ENCODE data around the gene ZFP57.
"Not testable (repeated sequence)": the region's sequence is repeated elsewhere in the genome, so short reads cannot be mapped to it uniquely, and the experiment has no call there.

ZFP57 gene

GRCh38 chr6:29696147-29697125 is 15.5 kb upstream of the ZFP57 start:
- in situ Hi-C loops (cut with HindIII; ENCODE audit: low sequenced_read_pairs), result no loop called here

GRCh38 chr6:29694637-29695036 is 13.7 kb upstream of the ZFP57 start:
- in situ Hi-C loops (cut with HindIII; ENCODE audit: low sequenced_read_pairs), result no loop called here

GRCh38 chr6:29685718-29686326 is 4.9 kb upstream of the ZFP57 start:
- in situ Hi-C loops (cut with HindIII; ENCODE audit: low sequenced_read_pairs), result no loop called here

GRCh38 chr6:29681811-29682210 is 859 bp upstream of the ZFP57 start:
- in situ Hi-C loops (cut with HindIII; ENCODE audit: low sequenced_read_pairs), result loop anchor here (5.0 kb wide), 1 partner anchor 75 kb away; no protein-coding TSS in a partner anchor

- in situ Hi-C loops (cut with HindIII; ENCODE audit: low sequenced_read_pairs), result loop anchor here (5.0 kb wide), 1 partner anchor 77 kb away; no protein-coding TSS in a partner anchor
These were observed 536 bp downstream of the ZFP57 start for GRCh38 chr6:29680416-29680815.

GRCh38 chr6:29679962-29680361 is 990 bp downstream of the ZFP57 start:
- in situ Hi-C loops (cut with HindIII; ENCODE audit: low sequenced_read_pairs), result loop anchor here (5.0 kb wide), 1 partner anchor 77 kb away; no protein-coding TSS in a partner anchor

- in situ Hi-C loops (cut with HindIII; ENCODE audit: low sequenced_read_pairs), result no loop called here
These were observed 2.8 kb downstream of the ZFP57 start for GRCh38 chr6:29678114-29678513.

- in situ Hi-C loops (cut with HindIII; ENCODE audit: low sequenced_read_pairs), result no loop called here
These were observed 3.9 kb downstream of the ZFP57 start for GRCh38 chr6:29676981-29677601.

GRCh38 chr6:29675561-29675960 is 5.4 kb downstream of the ZFP57 start:
- in situ Hi-C loops (cut with HindIII; ENCODE audit: low sequenced_read_pairs), result no loop called here

GRCh38 chr6:29674008-29674407 is 6.9 kb downstream of the ZFP57 start:
- in situ Hi-C loops (cut with HindIII; ENCODE audit: low sequenced_read_pairs), result no loop called here

- in situ Hi-C loops (cut with HindIII; ENCODE audit: low sequenced_read_pairs), result no loop called here
These were observed 7.8 kb downstream of the ZFP57 start for GRCh38 chr6:29673161-29673560.

- in situ Hi-C loops (cut with HindIII; ENCODE audit: low sequenced_read_pairs), result not testable (repeated sequence)
These were observed 8.8 kb downstream of the ZFP57 start for GRCh38 chr6:29672116-29672515.

GRCh38 chr6:29671026-29671425 is 9.9 kb downstream of the ZFP57 start:
- in situ Hi-C loops (cut with HindIII; ENCODE audit: low sequenced_read_pairs), result no loop called here

- in situ Hi-C loops (cut with HindIII; ENCODE audit: low sequenced_read_pairs), result no loop called here
These were observed 13.8 kb downstream of the ZFP57 start for GRCh38 chr6:29667158-29667557.

GRCh38 chr6:29666826-29667130 is 14.2 kb downstream of the ZFP57 start:
- in situ Hi-C loops (cut with HindIII; ENCODE audit: low sequenced_read_pairs), result no loop called here

GRCh38 chr6:29665942-29666825 is 14.8 kb downstream of the ZFP57 start:
- in situ Hi-C loops (cut with HindIII; ENCODE audit: low sequenced_read_pairs), result no loop called here

GRCh38 chr6:29663300-29664042 is 17.5 kb downstream of the ZFP57 start:
- in situ Hi-C loops (cut with HindIII; ENCODE audit: low sequenced_read_pairs), result no loop called here

GRCh38 chr6:29661502-29662141 is 19.3 kb downstream of the ZFP57 start:
- in situ Hi-C loops (cut with HindIII; ENCODE audit: low sequenced_read_pairs), result not testable (repeated sequence)

GRCh38 chr6:29661071-29661470 is 19.9 kb downstream of the ZFP57 start:
- in situ Hi-C loops (cut with HindIII; ENCODE audit: low sequenced_read_pairs), result no loop called here
